NCI-H1092 (cell line): ENCODE results near the gene DNAJC7.
A peak's percentile ranks its signal among the peaks of the same experiment; 100 is the strongest.

Source experiments
- DNase-seq: peaks from one replicate; lab custom pipeline; 2025; lab: John Stamatoyannopoulos, UW

Gene DNAJC7, protein sequence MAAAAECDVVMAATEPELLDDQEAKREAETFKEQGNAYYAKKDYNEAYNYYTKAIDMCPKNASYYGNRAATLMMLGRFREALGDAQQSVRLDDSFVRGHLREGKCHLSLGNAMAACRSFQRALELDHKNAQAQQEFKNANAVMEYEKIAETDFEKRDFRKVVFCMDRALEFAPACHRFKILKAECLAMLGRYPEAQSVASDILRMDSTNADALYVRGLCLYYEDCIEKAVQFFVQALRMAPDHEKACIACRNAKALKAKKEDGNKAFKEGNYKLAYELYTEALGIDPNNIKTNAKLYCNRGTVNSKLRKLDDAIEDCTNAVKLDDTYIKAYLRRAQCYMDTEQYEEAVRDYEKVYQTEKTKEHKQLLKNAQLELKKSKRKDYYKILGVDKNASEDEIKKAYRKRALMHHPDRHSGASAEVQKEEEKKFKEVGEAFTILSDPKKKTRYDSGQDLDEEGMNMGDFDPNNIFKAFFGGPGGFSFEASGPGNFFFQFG

DNA sequence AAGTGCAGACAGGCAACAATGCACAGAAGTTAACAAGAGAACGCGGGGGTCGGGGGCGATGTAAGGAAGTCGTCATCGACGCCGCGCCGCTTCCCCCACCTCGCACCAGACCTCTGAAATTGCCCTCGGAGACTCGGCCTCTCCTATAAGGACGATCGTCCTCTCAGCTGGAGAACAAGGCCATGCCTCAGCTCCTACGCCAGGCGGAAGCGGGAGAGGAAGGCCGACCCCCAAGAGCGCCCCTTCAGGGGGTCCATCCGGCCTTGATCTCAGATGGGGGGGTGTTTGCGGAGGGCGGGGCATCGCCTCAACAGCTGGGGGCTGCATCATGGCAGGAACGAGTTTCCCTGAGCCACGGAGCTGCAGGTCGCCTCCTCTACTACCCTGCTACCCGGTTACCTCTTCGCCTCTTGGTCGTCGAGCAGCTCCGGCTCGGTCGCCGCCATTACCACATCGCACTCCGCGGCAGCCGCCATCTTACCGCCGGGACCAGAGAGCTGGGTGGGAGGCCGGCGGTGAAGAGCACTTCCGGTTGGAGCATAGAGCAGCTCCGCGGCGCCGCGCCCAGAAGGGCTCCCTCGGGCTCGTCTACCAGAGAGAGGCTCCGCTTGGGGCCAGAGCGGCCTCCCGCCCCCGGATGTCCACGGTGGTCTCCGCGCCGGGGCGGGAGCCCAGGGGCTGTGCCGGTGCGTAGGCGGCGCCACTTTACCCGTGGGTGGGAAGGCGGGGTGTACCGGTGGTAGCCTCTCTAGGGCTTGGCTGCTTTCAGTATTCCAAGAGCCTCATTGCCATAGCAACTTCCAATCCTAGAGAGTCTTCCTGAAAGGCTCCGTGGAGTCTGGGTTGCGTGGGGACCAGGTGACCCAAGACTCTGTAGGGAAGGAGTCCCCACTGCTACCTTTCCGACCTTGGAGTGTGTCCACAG lies at the start of gene DNAJC7:
Gene DNAJC7 (minus strand): TSS at position 499 of the 925 bp plus-strand sequence. CDS start 23 bp downstream, at position 476.
- peak; percentile 93 for DNase-seq

DNA sequence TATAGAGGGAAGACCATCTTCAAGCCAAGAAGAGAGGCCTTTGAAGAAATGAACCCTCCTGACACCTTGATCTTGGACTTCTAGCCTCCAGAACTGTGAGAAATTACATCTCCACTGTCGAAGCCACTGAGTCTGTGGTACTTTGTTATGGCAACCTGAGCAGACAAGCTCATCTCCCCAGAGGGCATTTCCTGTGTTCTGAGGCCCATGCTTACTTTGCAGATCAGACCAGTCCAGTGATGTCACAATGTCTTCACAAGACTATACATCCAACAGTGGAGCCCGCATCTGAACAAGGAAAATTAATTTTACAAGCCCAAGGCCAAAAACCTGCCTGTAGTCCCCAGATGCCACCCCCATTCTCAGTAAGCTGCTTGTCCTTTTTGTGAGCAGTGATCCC lies 48.0 kb upstream of the DNAJC7 start:
- no peak for DNase-seq

DNA sequence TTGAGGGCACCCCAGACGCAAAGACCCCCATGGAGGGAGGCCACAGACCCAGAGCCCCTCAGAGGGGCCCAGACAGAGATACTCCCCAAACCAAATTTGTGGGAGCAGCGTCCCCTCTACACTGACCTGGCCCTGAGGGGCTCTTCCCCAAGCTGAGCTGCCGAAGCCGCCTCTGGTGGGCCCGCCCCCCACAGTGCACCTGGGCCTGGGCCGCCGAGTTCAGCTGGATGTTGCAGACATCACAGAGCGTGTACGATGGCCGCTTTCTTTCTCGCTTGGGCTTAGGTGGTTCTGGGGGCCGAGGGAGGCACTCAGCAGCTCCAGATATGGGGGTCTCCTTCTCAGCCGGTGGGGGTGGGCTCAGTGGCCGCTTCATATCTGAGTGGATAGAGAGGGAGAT lies 45.4 kb upstream of the DNAJC7 start:
- no peak for DNase-seq

DNA sequence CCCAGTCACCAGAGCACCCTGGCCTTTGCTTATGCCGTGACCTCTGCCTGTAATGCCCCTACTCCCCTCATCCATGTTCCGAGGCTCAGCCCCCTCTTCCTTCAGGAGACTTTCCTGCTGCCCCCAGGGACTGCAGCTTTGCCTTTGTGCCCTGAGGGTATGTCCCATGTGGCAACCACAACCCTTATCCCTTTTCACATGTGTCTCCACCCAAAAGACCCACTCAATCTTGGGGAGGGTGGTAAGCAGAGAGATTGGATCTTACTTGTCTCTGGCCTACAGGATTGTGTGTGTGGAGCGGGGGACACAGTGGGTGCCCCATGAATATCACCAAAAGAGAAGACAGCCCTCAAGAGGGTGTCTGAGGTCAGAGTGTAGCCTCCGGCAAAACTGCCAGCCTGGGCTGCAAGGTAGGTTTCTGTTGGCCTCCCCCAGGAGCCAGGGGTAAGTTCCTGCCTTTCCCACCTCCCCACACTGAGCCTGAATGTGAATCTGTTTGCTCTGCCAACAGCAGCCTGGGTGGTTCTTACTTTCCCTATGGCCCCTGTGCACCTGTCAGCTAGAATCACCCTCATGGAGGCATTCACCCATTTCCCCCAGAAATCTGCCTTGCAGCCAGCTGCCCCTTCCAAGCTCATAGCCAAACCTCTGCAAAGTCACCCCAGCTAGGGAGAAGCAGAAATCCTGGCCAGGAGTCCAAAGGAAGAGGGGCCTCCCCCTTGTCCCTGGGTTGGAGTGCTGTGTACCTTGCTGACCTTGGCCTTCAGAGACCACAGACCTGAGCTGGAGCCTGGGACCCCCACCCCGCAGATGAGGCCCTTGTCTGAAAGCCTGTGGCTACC lies 44.6 kb upstream of the DNAJC7 start:
- DNase-seq, result no peak

DNA sequence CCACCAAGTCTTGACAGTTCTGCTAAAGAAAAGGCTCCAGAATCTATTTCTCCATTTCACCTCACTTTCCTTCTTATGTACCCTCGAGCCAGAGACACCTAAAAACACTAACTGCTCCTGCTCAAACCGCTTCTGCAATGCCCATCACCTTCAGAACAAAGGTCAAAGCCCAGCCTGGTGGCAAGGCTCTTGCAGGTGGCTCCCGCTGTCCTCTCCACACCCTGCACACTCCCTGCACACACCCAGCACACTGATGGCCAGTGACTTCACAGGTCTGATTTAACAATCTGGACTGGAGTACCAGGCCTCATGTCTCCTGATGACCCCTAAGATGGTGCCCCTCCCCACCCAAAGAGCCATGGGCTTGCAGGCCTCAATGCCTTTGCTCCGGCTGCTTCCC lies 43.0 kb upstream of the DNAJC7 start:
- no peak for DNase-seq

DNA sequence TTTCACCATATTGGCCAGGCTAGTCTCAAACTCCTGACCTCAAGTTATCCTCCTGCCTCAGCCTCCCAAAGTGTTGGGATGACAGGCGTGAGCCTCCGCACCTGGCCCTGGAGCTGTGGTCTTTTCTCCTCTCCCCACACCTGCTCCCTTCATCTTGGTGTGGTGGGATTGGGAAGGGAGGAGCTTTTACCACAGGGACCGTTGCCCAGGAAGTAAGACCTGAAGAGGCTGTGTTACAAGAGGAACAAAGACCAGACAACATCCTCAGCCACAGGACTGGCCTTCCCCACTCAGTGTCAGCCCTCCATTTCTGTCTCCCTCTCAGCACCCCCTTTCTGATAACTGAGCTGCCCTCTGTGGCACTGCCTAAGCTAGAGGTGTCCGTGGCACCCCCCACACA lies 42.6 kb upstream of the DNAJC7 start:
- no peak for DNase-seq

DNA sequence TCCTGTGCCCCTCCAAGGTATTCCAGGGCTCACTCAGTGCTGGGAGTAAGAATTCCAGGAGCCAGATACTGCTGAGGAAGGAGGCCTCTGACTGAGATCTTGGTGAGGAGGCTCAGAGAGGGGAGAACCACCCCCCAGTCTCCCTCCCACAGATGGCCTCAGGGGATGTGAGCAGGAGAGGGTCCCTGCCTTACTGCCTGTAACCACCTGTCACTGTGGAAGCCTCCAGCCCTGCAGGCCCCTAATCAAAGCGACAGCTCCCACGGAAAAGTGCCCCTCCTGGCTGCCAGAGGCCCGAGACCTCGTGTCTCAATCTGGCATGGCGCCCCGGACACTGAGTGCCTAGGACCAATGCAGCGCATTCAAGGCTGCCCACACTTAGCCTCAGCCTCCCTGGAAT lies 40.8 kb upstream of the DNAJC7 start:
- no peak for DNase-seq

DNA sequence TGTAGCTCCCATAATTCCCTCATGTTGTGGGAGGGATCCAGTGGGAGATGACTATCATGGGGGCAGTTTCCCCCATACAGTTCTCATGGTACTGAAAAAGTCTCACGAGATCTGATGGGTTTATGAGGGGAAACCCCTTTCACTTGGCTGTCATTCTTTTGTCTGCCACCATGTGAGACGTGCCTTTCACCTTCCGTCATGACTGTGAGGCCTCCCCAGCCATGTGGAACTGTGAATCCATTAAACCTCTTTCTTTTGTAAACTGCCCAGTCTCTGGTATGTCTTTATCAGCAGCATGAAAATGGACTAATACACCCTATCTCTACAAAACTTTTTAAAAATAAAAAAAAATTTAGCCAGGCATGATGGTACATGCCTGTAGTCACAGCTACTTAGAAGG lies 39.4 kb upstream of the DNAJC7 start:
- DNase-seq, result no peak

DNA sequence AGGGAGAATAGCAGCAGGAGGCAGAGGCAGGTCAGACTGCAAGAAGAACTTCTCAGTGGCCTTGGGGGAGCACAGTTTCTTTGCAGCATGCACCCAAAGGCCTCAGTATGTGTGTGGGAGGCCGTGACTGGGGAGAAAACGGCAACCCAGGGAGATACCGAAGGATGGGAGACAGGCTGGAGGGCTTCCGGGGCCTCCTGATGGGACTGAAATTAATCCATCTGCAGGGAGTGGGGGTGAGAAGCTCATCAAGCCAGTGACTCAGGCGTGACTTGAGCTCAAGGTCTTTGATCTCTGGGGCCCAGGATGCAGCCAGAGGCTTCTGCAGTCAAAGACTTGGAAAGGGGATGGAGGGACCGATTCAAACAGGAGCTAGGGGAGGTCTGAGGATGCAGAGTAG lies 38.3 kb upstream of the DNAJC7 start:
- no peak for DNase-seq

DNA sequence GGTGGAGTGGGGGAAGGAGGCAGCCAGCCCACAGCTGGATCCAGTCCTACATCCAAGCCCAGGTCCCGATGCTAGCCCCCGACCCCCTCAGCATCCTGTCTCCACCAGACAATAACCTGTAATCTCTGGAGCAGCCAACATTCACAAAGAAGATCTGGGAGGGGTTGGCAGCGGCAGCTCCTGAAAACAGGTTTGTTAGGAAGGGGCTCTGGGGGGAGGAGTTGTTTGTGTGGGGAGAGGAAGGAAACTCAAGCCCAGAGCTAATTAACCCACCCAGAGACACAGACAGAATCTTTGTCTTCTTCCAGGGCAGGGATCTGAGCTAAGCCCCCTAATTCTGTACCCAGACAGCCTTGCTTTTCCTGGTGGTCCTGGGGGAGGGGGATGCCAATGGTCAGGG lies 37.8 kb upstream of the DNAJC7 start:
- no peak for DNase-seq

DNA sequence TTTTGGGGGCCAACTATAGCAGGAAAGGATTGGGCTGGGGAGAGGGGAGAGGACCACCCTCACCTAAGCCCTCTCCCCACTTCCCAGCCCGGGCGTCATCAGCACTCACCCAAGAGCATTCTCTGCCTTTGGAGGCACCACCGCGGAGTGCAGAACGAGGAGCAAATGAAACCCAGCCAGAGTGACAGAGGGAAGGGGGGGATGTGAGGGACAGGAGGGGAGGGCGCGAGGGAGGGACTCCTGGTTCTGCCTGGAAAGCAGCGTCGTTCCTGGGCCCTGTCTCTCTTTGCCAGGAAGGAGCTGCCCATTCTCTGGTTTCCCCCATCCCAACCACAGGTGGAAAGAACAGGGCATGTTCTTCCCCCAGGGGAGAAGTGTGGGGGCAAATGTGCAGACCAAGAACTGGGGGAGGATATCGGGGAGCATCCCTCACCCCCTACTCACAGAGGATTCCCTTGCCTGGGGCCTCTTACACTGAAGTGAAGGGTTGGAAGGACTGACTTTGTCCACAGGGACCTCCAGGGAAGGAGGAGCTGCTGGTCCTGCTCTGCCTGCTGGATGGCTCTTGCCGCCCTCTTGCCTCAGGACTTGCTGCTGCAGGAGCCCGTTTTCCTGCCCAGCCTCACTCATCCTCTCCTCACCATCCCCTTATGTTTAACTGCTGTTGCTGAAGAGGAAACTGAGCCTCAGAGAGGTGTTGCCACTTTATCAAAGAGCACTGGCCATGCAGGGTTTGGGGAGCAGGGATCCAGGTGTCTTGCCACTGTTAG lies 36.7 kb upstream of the DNAJC7 start:
- DNase-seq, result no peak

DNA sequence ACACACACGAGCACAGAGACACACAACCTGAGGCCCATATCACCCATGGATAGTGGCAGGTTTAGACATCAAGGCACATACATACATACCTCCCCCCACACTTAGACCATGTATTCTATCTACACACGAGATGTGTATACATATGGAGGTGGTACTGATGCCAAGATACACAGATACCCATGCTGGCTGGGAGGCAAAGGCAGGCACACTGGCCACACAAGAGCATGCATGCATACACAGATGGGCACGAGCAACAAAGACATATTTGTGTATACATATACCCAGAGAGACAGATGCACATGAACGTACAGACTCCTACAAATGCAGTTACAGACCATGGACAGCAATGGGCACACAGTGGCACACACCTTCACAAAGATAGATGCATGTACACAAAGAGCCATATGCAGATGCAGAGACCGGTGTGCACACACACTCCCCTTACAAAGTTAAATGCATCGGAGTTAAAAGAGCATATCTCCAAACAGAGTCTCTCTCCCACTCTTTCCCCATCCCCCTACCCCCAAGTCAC lies 35.2 kb upstream of the DNAJC7 start:
- DNase-seq, result no peak

DNA sequence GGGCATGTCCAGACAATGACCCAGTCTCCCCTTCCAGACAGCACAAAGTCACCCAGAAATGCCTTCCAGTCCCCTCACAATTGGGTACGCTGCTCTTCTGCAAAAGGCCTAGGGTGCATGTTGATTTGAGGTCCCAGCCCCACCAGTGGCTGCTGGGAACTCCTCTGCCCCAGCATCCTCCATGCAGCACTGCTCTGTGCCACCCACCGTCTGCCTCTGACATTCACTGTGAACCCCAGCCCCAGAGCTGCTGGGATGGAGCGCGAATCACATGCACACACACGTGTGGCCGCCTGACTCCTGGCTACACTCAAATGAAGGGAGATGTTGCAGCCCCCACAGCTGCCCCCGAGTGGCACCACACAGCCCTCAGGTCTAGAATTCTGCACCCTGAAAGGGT lies 34.4 kb upstream of the DNAJC7 start:
- no peak for DNase-seq

DNA sequence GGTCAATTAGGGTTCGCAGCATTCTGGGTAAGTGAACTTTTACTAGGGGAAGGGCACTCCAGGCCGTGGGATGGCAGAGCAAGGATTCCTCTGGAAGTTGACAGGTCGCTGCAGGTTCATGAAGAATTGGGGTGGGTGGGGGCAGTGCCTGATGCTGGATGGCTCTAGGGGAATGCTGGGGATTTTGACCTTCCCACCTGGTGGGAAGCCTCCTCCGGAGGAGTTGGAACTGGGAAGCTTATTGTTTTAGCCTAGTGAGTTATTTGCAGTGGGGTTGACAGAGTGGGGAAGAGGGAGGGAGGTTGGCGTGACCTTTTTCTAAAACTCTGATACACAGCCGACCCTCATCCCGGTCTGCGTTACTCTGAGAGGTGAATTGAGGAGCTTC lies 33.8 kb upstream of the DNAJC7 start:
- no peak for DNase-seq

DNA sequence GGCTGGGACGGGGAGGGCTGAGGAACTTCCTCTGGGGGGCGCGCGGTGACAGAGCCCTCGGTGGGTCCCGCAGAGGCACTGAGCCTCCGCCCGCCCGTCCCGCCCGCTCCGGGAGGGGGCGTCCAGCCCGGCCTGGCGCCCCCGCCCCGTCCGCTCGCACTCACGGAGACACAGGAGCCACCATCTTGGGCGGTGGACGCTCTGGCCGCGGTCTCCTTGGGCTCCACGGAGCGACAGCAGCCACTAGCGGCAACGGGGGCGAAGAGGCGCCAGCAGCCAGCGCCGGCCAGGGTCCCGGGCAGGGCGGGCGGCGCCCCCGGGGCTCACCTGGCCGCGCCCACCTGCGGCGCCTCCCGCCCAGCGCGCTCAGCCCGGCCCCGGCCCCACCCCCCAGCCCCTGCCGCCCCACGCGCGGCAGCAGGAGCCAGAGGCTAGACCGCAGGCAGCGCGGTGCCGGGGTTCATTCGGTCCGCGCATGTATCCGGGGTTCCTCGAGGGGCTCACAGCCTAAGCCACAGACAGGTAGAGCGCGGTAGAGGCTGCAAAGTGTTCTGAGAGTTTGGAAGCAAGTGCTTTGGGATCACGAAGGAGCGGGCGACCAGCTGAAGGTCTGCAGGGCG lies 33.3 kb upstream of the DNAJC7 start, which contains the start of gene C17orf113:
Gene C17orf113 (minus strand): TSS at position 209 of the 620 bp plus-strand sequence. CDS start 7,225 bp downstream, outside the sequence.
- DNase-seq, result peak; percentile 37

DNA sequence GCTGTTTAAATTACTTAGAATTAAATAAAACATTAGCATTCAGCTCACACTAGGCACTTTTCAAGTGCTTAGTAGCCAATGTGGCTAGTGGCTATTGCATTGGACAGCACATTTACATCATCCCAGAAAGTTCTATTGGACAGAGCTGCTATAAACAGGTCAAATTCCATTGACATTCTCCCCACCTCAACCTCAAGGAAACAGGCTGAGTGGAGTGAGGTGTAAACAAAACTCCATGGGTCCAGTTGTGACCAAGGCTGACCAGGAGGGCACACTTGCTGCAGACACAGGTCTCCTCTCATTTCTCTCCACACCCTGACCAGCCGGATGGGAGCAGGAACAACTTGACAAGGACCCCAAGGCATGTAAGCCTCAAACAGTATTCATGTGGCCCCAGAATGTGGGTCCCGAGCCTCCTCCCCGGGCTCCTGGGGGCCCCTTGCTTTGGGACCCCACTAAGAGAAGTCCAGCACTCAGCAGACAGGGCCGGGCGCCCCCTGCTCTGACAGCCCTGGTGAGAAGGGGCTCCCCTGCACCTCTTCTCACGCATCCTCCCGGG lies 32.7 kb upstream of the DNAJC7 start:
- DNase-seq, result no peak

DNA sequence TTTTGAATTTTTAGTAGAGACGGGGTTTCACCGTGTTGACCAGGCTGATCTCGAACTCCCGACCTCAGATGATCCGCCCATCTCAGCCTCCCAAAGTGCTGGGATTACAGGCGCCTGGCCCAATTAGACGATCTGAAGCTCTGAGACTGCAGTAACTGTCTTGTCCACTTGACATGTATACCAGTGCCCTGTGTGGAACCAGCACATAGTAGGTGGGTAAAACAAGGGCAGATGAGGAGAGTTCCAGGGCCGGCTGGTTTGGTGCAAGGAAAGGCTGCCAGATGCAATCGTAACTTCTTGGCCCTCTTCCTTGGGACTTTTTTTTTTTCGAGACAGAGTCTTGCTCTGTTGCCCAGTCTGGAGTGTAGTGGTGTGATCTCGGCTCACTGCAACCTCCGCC lies 30.1 kb upstream of the DNAJC7 start:
- DNase-seq, result no peak

DNA sequence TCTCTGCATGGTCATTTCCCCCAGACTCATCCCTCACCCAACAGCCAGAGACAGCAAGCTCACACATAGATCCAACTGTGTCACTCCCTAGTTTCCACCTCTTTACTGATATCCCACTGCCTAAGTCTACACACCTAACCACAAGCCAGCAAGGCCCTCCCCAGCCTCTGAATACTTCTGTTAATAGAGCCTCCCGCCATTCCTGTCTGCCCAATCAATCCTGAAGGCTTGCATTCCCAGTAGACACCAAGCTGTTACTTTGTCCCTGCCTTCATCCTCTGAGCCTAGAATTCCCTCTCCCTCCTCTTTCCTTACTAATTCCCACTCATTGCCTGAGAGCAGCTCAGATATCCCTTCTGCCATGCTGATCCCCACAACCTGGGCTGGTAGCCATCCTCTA lies 28.5 kb upstream of the DNAJC7 start:
- DNase-seq, result no peak

DNA sequence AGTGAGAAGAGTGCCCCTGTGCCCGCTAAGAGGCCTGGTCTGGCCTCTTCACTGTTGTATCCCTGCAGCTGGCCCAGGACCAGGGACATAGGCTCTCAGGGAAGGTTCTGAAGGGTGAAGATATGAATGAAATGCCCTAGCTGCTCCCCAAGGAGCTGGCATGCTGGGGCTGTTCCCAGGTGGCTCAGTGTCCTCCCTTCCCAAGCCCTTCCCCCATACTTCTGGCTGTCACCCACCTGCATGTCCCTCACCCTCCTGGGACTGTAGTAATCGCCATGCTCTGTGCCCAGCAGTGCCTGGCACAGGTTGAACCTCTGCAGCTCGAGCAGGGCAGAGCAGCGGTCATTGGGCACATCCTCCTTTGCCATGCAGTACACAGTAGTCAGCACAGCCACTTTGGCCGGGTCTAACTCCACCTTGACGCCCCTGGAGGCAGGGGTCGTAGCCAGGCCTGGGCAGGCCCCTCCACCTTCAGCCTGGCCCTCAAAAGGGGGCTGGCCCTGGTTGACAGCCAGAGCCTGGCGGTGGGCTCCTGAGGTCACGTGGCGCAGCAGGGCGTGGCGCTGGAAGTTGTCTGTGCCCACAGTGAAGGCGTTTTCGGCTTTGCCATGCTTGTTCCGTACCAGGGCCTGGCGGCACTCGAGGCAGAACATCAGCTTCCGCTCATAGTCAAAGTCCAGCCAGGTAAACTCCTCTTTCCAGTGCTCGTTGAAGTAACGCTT lies 25.5 kb upstream of the DNAJC7 start:
- no peak for DNase-seq
